HUES64 (cell line): Measurements from ENCODE around the gene CPSF4.
"Not testable (repeated sequence)": the region's sequence is repeated elsewhere in the genome, so short reads cannot be mapped to it uniquely, and the experiment has no call there.

ENCODE experiments used
- H3K27ac ChIP-seq: 2 replicates; pipeline ENCODE4 v1.7.0; 2013; ENCODE audit warnings: low read depth, low read length, inconsistent platforms
- H3K27me3 ChIP-seq: 2 replicates; pipeline ENCODE4 v1.6.1; 2013; ENCODE audit warnings: mild to moderate bottlenecking, low read length; ENCODE audit not compliant: insufficient read depth
- H3K36me3 ChIP-seq: 2 replicates; pipeline ENCODE4 v1.6.1; 2013; ENCODE audit warnings: mild to moderate bottlenecking, low read length; ENCODE audit not compliant: insufficient read depth
- H3K4me1 ChIP-seq: 2 replicates; pipeline ENCODE4 v1.6.1; 2013; ENCODE audit warnings: mild to moderate bottlenecking, low read length, moderate library complexity; ENCODE audit not compliant: insufficient read depth
- H3K4me3 ChIP-seq: 2 replicates; pipeline ENCODE4 v1.5.1; 2013; ENCODE audit warnings: mild to moderate bottlenecking, low read length, moderate library complexity
- H3K9ac ChIP-seq: 2 replicates; pipeline ENCODE4 v1.6.1; 2013; ENCODE audit warnings: mild to moderate bottlenecking, low read depth, low read length
- H3K9me3 ChIP-seq: 2 replicates; pipeline ENCODE4 v1.6.1; 2013; ENCODE audit warnings: low read depth, low read length; ENCODE audit not compliant: insufficient read depth
- WGBS: fragments of 150-250, 120-280 bp; methylation state at CpG from one replicate; pipeline ENCODE4 v1.1.7; 2013; ENCODE audit warnings: missing lambda C conversion rate; 5-methylcytosine and 5-hydroxymethylcytosine counted together

Gene CPSF4

DNA sequence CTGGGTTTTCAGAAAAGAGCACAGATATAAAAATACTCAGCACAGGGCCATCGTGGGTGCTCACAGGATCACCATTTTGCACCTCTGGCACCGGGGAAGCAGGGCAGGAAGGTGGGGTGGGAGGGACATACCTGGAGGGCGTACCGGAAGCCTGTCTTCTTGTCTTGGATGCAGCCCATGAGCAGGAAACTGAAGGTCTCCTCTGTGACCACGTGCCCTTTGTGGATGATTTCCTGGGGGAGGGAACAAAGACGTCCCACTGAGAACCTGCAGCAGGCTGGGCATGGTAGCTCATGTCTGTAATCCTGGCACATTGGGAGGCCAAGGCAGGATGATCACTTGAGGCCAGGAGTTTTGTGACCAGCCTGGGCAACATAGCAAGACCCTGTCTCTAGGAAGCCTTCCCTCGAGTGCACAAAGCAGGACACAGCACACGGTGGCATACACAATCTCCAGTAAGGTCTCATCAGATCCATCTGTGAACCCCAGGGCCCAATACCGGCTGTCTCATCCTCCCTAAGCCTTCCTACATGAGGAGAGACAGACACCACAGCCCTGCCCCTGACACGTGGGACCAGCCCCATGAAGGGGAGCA is 9.7 kb upstream of the CPSF4 start:
- Histone ChIP-seq H3K4me3 (no peak overlapping the region), H3K27me3 (no peaks in the 10 kb centered on the region), H3K4me1 (no peaks in the 10 kb centered on the region), H3K27ac (no peak overlapping the region), H3K9ac (no peak overlapping the region), H3K9me3 (no peaks in the 10 kb centered on the region), H3K36me3 (peaks cover 75% of the 10 kb centered on the region)
- 91% methylated on average over 10 of the region's 10 CpGs for WGBS

DNA sequence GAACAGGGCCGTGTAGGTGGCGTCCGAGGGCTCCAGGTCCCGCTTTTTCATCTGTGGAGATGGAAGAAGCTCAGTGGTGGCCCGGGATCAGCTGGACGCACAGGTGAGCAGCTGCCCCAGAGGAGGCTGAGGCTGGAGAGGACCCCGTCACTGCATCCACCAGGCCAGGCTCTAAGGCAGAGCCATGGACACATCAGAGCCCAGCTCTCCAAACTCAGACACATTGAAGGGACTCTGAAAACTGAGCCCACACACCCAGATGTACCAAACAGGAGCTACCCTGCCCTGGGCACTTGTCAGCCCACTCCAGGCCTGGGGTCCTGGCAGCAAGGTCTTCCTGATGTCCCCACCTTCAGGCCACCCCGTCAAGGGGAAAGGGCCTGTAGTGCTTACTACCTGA is 9.0 kb upstream of the CPSF4 start:
- Histone ChIP-seq H3K9ac (no peak overlapping the region), H3K4me1 (no peaks in the 10 kb centered on the region), H3K4me3 (no peak overlapping the region), H3K36me3 (peaks cover 75% of the 10 kb centered on the region), H3K27me3 (no peaks in the 10 kb centered on the region), H3K9me3 (no peaks in the 10 kb centered on the region), H3K27ac (no peak overlapping the region)
- 95% methylated on average over 8 of the region's 8 CpGs for WGBS

GRCh38 chr7:99431756-99432540 is 6.8 kb upstream of the CPSF4 start:
- H3K27me3 ChIP-seq, H3K9ac ChIP-seq, H3K4me3 ChIP-seq, H3K9me3 ChIP-seq, H3K4me1 ChIP-seq, H3K27ac ChIP-seq: not testable (repeated sequence)
- peaks cover 70% of the 10 kb centered on the region for H3K36me3 ChIP-seq
- 92% methylated on average over 13 of the region's 13 CpGs for WGBS

DNA sequence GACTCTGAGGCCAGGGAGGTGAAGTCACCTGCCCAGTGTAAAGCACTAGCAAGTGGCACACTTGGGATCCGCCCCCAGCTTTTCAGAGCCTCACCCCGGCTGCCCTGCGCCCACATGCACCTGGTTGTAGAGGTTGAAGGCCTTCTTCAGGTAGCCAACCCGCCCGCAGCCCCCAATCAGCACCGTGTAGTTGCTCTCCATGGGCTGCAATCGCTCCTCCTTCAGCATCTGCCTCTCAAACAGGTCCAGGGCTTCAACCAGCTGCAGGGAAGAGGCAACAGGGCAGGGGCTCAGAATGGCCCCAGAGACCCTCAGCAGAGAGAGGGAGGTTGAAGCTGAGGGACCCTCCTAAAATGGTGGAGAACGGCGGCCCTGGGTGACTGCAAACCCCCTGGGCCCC is 5.6 kb upstream of the CPSF4 start:
- 96% methylated on average over 9 of the region's 9 CpGs for WGBS
- no peaks in the 10 kb centered on the region for H3K27me3 ChIP-seq
- no peaks in the 10 kb centered on the region for H3K9me3 ChIP-seq
- peaks cover 65% of the 10 kb centered on the region for H3K36me3 ChIP-seq
- no peaks in the 10 kb centered on the region; the same call in 1 of the 2 replicates for H3K4me1 ChIP-seq
- no peak overlapping the region for H3K9ac ChIP-seq
- H3K4me3 ChIP-seq: no peak overlapping the region
- no peak overlapping the region for H3K27ac ChIP-seq

DNA sequence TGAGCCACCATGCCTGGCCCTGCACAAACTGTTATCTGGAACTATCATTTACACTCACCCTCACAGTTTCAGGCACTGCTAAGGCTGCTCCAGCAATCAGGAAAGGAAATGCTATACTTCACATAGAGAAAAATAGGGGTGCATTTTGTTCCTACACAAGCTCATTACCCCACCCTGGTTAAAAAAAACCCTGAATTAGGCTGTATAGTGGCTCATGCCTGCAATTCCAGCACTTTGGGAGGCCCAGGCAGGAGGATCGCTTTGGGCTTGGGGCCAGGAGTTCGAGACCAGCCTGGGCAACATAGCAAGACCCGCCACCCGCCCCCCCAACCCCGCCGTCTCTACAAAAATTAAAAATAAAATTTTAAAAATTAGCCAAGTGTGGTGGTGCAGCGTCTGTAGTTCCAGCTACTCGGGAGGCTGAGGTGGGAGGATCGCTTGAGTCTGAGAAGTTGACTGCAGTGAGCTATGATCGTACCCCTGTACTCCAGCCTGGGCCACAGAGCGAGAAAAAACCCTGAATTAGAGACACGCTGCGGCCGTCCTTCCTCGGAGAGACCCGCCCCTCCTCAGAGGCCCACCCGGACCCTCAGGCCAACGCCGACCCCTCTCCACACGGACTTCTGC is 684 bp upstream of the CPSF4 start:
- peaks cover 5% of the 10 kb centered on the region; the same call in 1 of the 2 replicates for H3K4me1 ChIP-seq
- peak overlapping the region; percentile 93 for H3K9ac ChIP-seq
- H3K4me3 ChIP-seq: peak overlapping the region; percentile 75
- H3K27me3 ChIP-seq: no peaks in the 10 kb centered on the region
- H3K36me3 ChIP-seq: peaks cover 47% of the 10 kb centered on the region
- H3K9me3 ChIP-seq: no peaks in the 10 kb centered on the region
- WGBS: 18% methylated on average over 17 of the region's 20 CpGs
- peak overlapping the region; percentile 96 for H3K27ac ChIP-seq

GRCh38 chr7:99440195-99440594 is 1.5 kb downstream of the CPSF4 start:
- H3K4me3 ChIP-seq: peak overlapping the region; percentile 75
- WGBS: 58% methylated on average over 8 of the region's 9 CpGs
- H3K4me1 ChIP-seq: peaks cover 5% of the 10 kb centered on the region; the same call in 1 of the 2 replicates
- H3K27ac ChIP-seq: no peak overlapping the region
- peaks cover 45% of the 10 kb centered on the region for H3K36me3 ChIP-seq
- H3K9me3 ChIP-seq: no peaks in the 10 kb centered on the region
- no peak overlapping the region for H3K9ac ChIP-seq
- H3K27me3 ChIP-seq: no peaks in the 10 kb centered on the region

GRCh38 chr7:99446096-99446495 is 7.4 kb downstream of the CPSF4 start:
- Histone ChIP-seq H3K4me3 (no peak overlapping the region), H3K36me3 (peaks cover 90% of the 10 kb centered on the region), H3K27ac (no peak overlapping the region), H3K27me3 (no peaks in the 10 kb centered on the region), H3K4me1 (no peaks in the 10 kb centered on the region), H3K9ac (no peak overlapping the region), H3K9me3 (no peaks in the 10 kb centered on the region)
- WGBS: 93% methylated on average over 4 of the region's 4 CpGs

DNA sequence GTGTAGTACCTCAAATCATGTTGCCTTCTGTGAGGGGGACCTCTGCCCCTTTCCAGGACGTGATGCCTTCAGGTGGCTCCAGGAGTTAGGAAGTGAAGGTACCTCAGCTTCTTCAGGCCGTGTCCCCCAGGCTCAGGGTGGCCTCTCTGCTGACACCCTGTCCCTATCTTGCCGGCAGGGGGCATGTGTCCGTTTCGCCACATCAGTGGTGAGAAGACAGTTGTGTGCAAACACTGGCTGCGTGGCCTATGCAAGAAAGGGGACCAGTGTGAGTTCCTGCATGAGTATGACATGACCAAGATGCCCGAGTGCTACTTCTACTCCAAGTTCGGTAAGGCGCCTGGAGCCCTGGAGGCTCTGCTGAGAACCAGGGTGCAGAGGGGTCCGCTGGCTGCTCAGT is 9.2 kb downstream of the CPSF4 start:
- Histone ChIP-seq H3K27ac (no peak overlapping the region), H3K9me3 (no peaks in the 10 kb centered on the region), H3K9ac (no peak overlapping the region), H3K27me3 (no peaks in the 10 kb centered on the region), H3K4me3 (no peak overlapping the region), H3K4me1 (no peaks in the 10 kb centered on the region), H3K36me3 (peaks cover 95% of the 10 kb centered on the region)
- WGBS: 95% methylated on average over 10 of the region's 10 CpGs

DNA sequence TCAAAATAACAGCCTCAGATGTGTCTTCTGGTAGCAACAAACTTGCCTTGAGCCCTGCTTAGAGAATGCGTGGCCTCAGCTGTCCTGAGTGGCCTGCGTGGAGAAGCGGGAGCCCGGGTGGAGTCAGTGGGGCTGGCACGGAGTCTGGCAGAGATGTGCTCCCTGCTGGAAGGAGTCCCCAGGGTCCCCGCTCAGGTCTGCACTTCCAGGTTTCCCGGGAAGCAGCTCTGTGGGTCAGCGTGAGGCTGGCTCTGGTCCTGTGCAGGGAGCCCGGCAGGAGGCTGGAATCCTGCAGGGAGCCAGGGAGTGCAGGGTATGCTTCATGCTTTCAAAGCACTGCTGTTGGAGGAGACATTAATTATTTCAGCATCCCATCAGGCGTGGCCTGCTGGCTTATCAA is 10.1 kb downstream of the CPSF4 start:
- Histone ChIP-seq H3K4me3 (no peak overlapping the region), H3K27me3 (no peaks in the 10 kb centered on the region), H3K4me1 (no peaks in the 10 kb centered on the region), H3K27ac (no peak overlapping the region), H3K9ac (no peak overlapping the region), H3K36me3 (peaks cover 95% of the 10 kb centered on the region), H3K9me3 (no peaks in the 10 kb centered on the region)
- 90% methylated on average over 10 of the region's 10 CpGs for WGBS

GRCh38 chr7:99449326-99449725 is 10.6 kb downstream of the CPSF4 start:
- H3K27me3 ChIP-seq: no peaks in the 10 kb centered on the region
- H3K9ac ChIP-seq: no peak overlapping the region
- H3K4me3 ChIP-seq: no peak overlapping the region
- WGBS: 94% methylated on average over 5 of the region's 5 CpGs
- peaks cover 97% of the 10 kb centered on the region for H3K36me3 ChIP-seq
- no peaks in the 10 kb centered on the region for H3K4me1 ChIP-seq
- no peak overlapping the region for H3K27ac ChIP-seq
- no peaks in the 10 kb centered on the region for H3K9me3 ChIP-seq

DNA sequence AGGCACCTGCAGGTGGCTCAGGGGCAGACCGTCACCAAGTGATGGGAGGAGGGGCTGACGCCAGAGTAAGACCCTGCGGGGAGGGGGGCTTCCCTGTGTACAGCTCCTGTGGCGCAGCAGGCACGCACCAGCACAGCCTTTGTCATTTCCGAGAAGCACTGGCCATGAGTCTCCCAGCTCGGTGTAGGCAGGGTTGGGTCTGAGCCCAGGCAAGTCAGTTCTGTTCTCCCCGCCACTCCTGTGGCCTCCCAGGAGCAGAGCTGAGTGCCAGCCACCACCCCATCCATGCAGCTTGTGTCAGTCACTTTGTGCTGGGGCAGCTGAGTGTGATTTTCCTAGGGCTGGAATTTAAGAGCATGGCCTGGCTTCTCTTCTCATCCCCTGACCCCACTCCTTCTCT is 13.2 kb downstream of the CPSF4 start:
- Histone ChIP-seq H3K9ac (no peak overlapping the region; the same call in 1 of the 2 replicates), H3K27me3 (no peaks in the 10 kb centered on the region), H3K4me1 (no peaks in the 10 kb centered on the region), H3K27ac (no peak overlapping the region), H3K4me3 (no peak overlapping the region), H3K36me3 (peaks cover 99% of the 10 kb centered on the region), H3K9me3 (no peaks in the 10 kb centered on the region)
- WGBS: 92% methylated on average over 8 of the region's 8 CpGs
